A549 (cell line): Measurements from ENCODE around the gene DNAJC19. TPM values are rescaled to one million over a fixed set of nuclear protein-coding genes. Genes with fewer than 3 reads are reported as not detected.

ENCODE experiments used
- ATAC-seq, 2 experiments: fragments of 200-7000 bp in 1 of 2; fragments of >200 bp in 1 of 2; cut with Nextera tagmentation in 1 of 2; cut with Tn5 transposase in 1 of 2; 3 replicates each; pipeline versions ENCODE4 v1.8.0 to v1.9.1; 2018 to 2020; ENCODE audit warnings: mild to moderate bottlenecking in 1 of 2, moderate library complexity in 1 of 2
- CTCF ChIA-PET: fragments of 300-600 bp; sonication (Branson Sonifier 250); formaldehyde crosslinking; extraction: SDS; loops from one replicate; lab custom pipeline; 2021; ENCODE audit warnings: antibody characterized with exemption, inconsistent platforms; lab: Yijun Ruan, JAX
- POLR2A ChIA-PET: fragments of 350-600 bp; formaldehyde crosslinking; extraction: SDS; loops from one replicate; lab custom pipeline; 2021; ENCODE audit warnings: antibody characterized with exemption, inconsistent platforms; lab: Yijun Ruan, JAX
- DNase-seq, 2 experiments: peaks; one replicate each; pipeline versions ENCODE4 v3.0.0 to v3.0.0-alpha.2; 2011 to 2016; ENCODE audit warnings: low read depth in 1 of 2, low spot score in 1 of 2
- FAIRE-seq: peaks from 2 replicates; lab custom pipeline; 2011; peaks lifted over from hg19 to GRCh38; lab: Jason Lieb, UNC
- H3K27ac ChIP-seq, 2 experiments: fragments of >200 bp; sonication (Bioruptor Twin); formaldehyde crosslinking; 3 replicates each; pipeline ENCODE4 v1.5.1; 2016 to 2017
- H3K4me1 ChIP-seq: fragments of >200 bp; sonication (Bioruptor Twin); formaldehyde crosslinking; 3 replicates; pipeline ENCODE4 v1.6.1; 2016
- H3K4me2 ChIP-seq: fragments of >200 bp; sonication (Bioruptor Twin); formaldehyde crosslinking; 3 replicates; pipeline ENCODE4 v1.6.1; 2016
- H3K4me3 ChIP-seq: fragments of >200 bp; sonication (Bioruptor Twin); formaldehyde crosslinking; 3 replicates; pipeline ENCODE4 v1.5.1; 2016
- H3K9me3 ChIP-seq: fragments of >200 bp; sonication (Bioruptor Twin); formaldehyde crosslinking; 3 replicates; pipeline ENCODE4 v1.6.1; 2016
- CEBPB ChIP-seq, 2 experiments: fragments of >200 bp in 1 of 2; sonication (Bioruptor Twin) in 1 of 2; formaldehyde crosslinking in 1 of 2; IDR thresholded peaks; 2 replicates each; pipeline ENCODE4 v1.6.1; 2012 to 2016
- CHD4 ChIP-seq: fragments of 200-600 bp; sonication (generic); IDR thresholded peaks from 2 replicates; pipeline ENCODE4 v1.6.1; 2016; ENCODE audit warnings: antibody characterized with exemption, mild to moderate bottlenecking, borderline replicate concordance
- EHF ChIP-seq: fragments of 250-450 bp; sonication (Bioruptor Pico); IDR thresholded peaks from 2 replicates; pipeline ENCODE4 v1.5.0; 2020; ENCODE audit warnings: mild to moderate bottlenecking
- EP300 ChIP-seq, 2 experiments: fragments of >200 bp; sonication (Bioruptor Twin); formaldehyde crosslinking; IDR thresholded peaks; 2 replicates in 1 of 2; 3 replicates in 1 of 2; pipeline ENCODE4 v1.6.1; 2016 to 2017
- FOSL2 ChIP-seq, 2 experiments: fragments of 450-650 bp in 1 of 2; fragments of >200 bp in 1 of 2; sonication (Bioruptor Twin) in 1 of 2; formaldehyde crosslinking; IDR thresholded peaks; 2 replicates each; pipeline versions ENCODE4 v1.5.0 to v1.6.1; 2016 to 2020; ENCODE audit warnings: mild to moderate bottlenecking in 1 of 2, moderate library complexity in 1 of 2
- GATA3 ChIP-seq: IDR thresholded peaks from 2 replicates; pipeline ENCODE4 v1.6.1; 2012; ENCODE audit warnings: borderline replicate concordance
- HES2 ChIP-seq: fragments of >200 bp; sonication (Bioruptor Twin); formaldehyde crosslinking; IDR thresholded peaks from 2 replicates; pipeline ENCODE4 v1.6.1; 2016
- HEYL ChIP-seq: fragments of 250-450 bp; sonication (Bioruptor Pico); IDR thresholded peaks from 2 replicates; pipeline ENCODE4 v1.8.0; 2021; ENCODE audit warnings: mild to moderate bottlenecking, moderate library complexity
- HMGXB4 ChIP-seq: fragments of 250-450 bp; sonication (Bioruptor Pico); IDR thresholded peaks from 2 replicates; pipeline ENCODE4 v1.5.0; 2021; ENCODE audit warnings: mild to moderate bottlenecking, moderate library complexity, borderline replicate concordance
- HOXB5 ChIP-seq: fragments of 250-450 bp; sonication (Bioruptor Pico); IDR thresholded peaks from 2 replicates; pipeline ENCODE4 v1.5.0; 2020; ENCODE audit warnings: mild to moderate bottlenecking, moderate library complexity
- KDM1A ChIP-seq: fragments of 200-600 bp; sonication (generic); IDR thresholded peaks from 2 replicates; pipeline ENCODE4 v1.6.1; 2016; ENCODE audit warnings: low read depth, mild to moderate bottlenecking
- MAFK ChIP-seq: fragments of 450-650 bp; IDR thresholded peaks from 2 replicates; pipeline ENCODE4 v1.6.1; 2014; ENCODE audit not compliant: partially characterized antibody
- MAX ChIP-seq: IDR thresholded peaks from 2 replicates; pipeline ENCODE4 v1.6.1; 2012
- MAZ ChIP-seq: fragments of 150-350 bp; IDR thresholded peaks from 2 replicates; pipeline ENCODE4 v1.6.1; 2014; ENCODE audit warnings: antibody characterized with exemption, low read depth, low read length, borderline replicate concordance
- NFE2L2 ChIP-seq: fragments of 150-350 bp; conservative IDR thresholded peaks from 2 replicates; pipeline ENCODE4 v1.6.1; 2014; ENCODE audit warnings: low read length
- NPAS2 ChIP-seq: fragments of 250-450 bp; sonication (Bioruptor Pico); IDR thresholded peaks from 2 replicates; pipeline ENCODE4 v1.8.0; 2022; ENCODE audit warnings: mild to moderate bottlenecking, moderate library complexity, borderline replicate concordance
- PBX3 ChIP-seq: IDR thresholded peaks from 2 replicates; pipeline ENCODE4 v1.6.1; 2012
- POLR2A ChIP-seq: IDR thresholded peaks from 2 replicates; pipeline ENCODE4 v1.6.1; 2012; ENCODE audit warnings: mild to moderate bottlenecking, low read length
- RARB ChIP-seq: fragments of 250-450 bp; sonication (Bioruptor Pico); IDR thresholded peaks from 2 replicates; pipeline ENCODE4 v1.8.0; 2021; ENCODE audit warnings: mild to moderate bottlenecking, moderate library complexity
- RCOR1 ChIP-seq: fragments of 150-350 bp; IDR thresholded peaks from 2 replicates; pipeline ENCODE4 v1.6.1; 2014; ENCODE audit warnings: antibody characterized with exemption, low read length, low read depth
- RNF2 ChIP-seq: fragments of 200-600 bp; sonication (generic); IDR thresholded peaks from 2 replicates; pipeline ENCODE4 v1.6.1; 2016; ENCODE audit warnings: low read depth, mild to moderate bottlenecking, antibody characterized with exemption, moderate library complexity, borderline replicate concordance
- SREBF2 ChIP-seq: fragments of 450-650 bp; IDR thresholded peaks from 2 replicates; pipeline ENCODE4 v1.6.1; 2014; ENCODE audit warnings: mild to moderate bottlenecking, moderate library complexity
- TFCP2L1 ChIP-seq: fragments of 250-450 bp; sonication (Bioruptor Pico); IDR thresholded peaks from 2 replicates; pipeline ENCODE4 v1.5.0; 2021; ENCODE audit warnings: mild to moderate bottlenecking
- TP53 ChIP-seq: fragments of 250-450 bp; sonication (Bioruptor Pico); IDR thresholded peaks from 2 replicates; pipeline ENCODE4 v1.5.0; 2021; ENCODE audit warnings: mild to moderate bottlenecking, moderate library complexity
- ZFP36 ChIP-seq: fragments of 450-650 bp; IDR thresholded peaks from 2 replicates; pipeline ENCODE4 v1.6.1; 2014; ENCODE audit warnings: borderline replicate concordance; ENCODE audit not compliant: partially characterized antibody
- ZNF302 ChIP-seq: fragments of 250-450 bp; sonication (Bioruptor Pico); IDR thresholded peaks from 2 replicates; pipeline ENCODE4 v1.9.0; 2021; ENCODE audit warnings: inconsistent platforms, mild to moderate bottlenecking, moderate library complexity
- ZSCAN20 ChIP-seq: fragments of 250-450 bp; sonication (Bioruptor Pico); IDR thresholded peaks from 2 replicates; pipeline ENCODE4 v1.8.0; 2022; ENCODE audit warnings: mild to moderate bottlenecking, moderate library complexity
- WGBS: methylation state at CpG from one replicate; pipeline ENCODE4 v1.1.6; 2017; ENCODE audit errors: missing lambda C conversion rate; 5-methylcytosine and 5-hydroxymethylcytosine counted together
- polyA plus RNA-seq, 4 experiments: library from polyadenylated mRNA; depleted of rRNA in 3 of 4; stranded (reverse); fragments of >200 nt; fragmentation: RNase III in 1 of 4; extraction: RNeasy Plus Mini Kit Qiagen cat#74134 plus additional on column Dnase treatment in 1 of 4; gene quantifications; 2 replicates in 3 of 4; 3 replicates in 1 of 4; pipeline ENCODE4 v1.2.3, GENCODE V29; 2011 to 2017

DNAJC19 gene
- polyA plus RNA-seq, 2 of the 4 experiments (the other 2 are of a cell fraction): 27.7 to 36.8 TPM

- 95% methylated on average over 6 of the region's 6 CpGs for WGBS
- CTCF ChIA-PET: no interaction called here
- POLR2A ChIA-PET: no interaction called here
Measured at GRCh38 chr3:180970931-180971330, 18.6 kb downstream of the DNAJC19 start.

GRCh38 chr3:180962530-180962929 is 27.0 kb downstream of the DNAJC19 start:
- Histone ChIP-seq H3K27ac (no peak overlapping the region), H3K4me3 (no peak overlapping the region), H3K4me2 (no peak overlapping the region), H3K4me1 (no peaks in the 10 kb centered on the region), H3K9me3 (no peaks in the 10 kb centered on the region)
- ChIA-PET POLR2A (no interaction called here), CTCF (interaction anchor here (1.3 kb wide), 1 partner anchor 51 kb away, joined by 3 read pairs; the partner anchor contains the start of gene FXR1)
- ATAC-seq (no peak), FAIRE-seq (no peak), DNase-seq (no peak)
- 90% methylated on average over 1 of the region's 1 CpG for WGBS
- no peak for TF ChIP-seq CEBPB (IDR thresholded peaks at IDR 0.05)
- no peak for TF ChIP-seq POLR2A
- TF ChIP-seq RCOR1: no peak
- no peak for TF ChIP-seq PBX3
- TF ChIP-seq MAZ: no peak
- TF ChIP-seq EHF: no peak
- no peak for TF ChIP-seq HMGXB4 (CRISPR knock-in tag)
- TF ChIP-seq GATA3: no peak
- TF ChIP-seq ZNF302 (CRISPR knock-in tag): no peak
- TF ChIP-seq RNF2: no peak
- TF ChIP-seq NPAS2: no peak
- no peak for TF ChIP-seq MAX
- TF ChIP-seq NFE2L2: no peak
- TF ChIP-seq MAFK: no peak
- no peak for TF ChIP-seq HES2
- no peak for TF ChIP-seq FOSL2 (IDR thresholded peaks at IDR 0.05)
- no peak for TF ChIP-seq FOSL2 (CRISPR knock-in tag; IDR thresholded peaks at IDR 0.05)
- TF ChIP-seq ZFP36: no peak
- TF ChIP-seq RARB (CRISPR knock-in tag): no peak

More at GRCh38 chr3:180970931-180971330, 18.6 kb downstream of the DNAJC19 start:
- no peak overlapping the region for H3K4me2 ChIP-seq
- H3K4me3 ChIP-seq: no peak overlapping the region
- no peak for ATAC-seq
- H3K27ac ChIP-seq: no peak overlapping the region
- TF ChIP-seq PBX3: no peak
- no peak for TF ChIP-seq HES2
- no peak for TF ChIP-seq MAZ
- no peak for TF ChIP-seq ZSCAN20 (CRISPR knock-in tag)
- TF ChIP-seq POLR2A: no peak
- TF ChIP-seq TP53 (CRISPR knock-in tag): no peak
- TF ChIP-seq CHD4: no peak
- no peak for TF ChIP-seq SREBF2
- no peak for TF ChIP-seq EP300 (IDR thresholded peaks at IDR 0.05)
- TF ChIP-seq HMGXB4 (CRISPR knock-in tag): no peak
- TF ChIP-seq TFCP2L1: no peak
- no peak for TF ChIP-seq HOXB5 (CRISPR knock-in tag)
- no peak for TF ChIP-seq RCOR1
- TF ChIP-seq HEYL (CRISPR knock-in tag): no peak
- TF ChIP-seq KDM1A: no peak
- H3K4me1 ChIP-seq: no peaks in the 10 kb centered on the region
- DNase-seq: no peak
- FAIRE-seq: no peak
- H3K9me3 ChIP-seq: no peaks in the 10 kb centered on the region
